Keratinocyte (primary cell): Measurements from ENCODE around the gene WNT9A. TPM values are rescaled to one million over a fixed set of nuclear protein-coding genes. Genes with fewer than 3 reads are reported as not detected.

Experiments
- DNase-seq: peaks from one replicate; pipeline ENCODE4 v3.0.0-alpha.2; 2011; ENCODE audit warnings: low read depth, missing footprints, low spot score
- FAIRE-seq: peaks from 2 replicates; lab custom pipeline; 2011; peaks lifted over from hg19 to GRCh38; lab: Jason Lieb, UNC
- H2AFZ ChIP-seq: 2 replicates; pipeline ENCODE4 v1.6.0; 2012; ENCODE audit warnings: low read length, control low read depth, inconsistent platforms; ENCODE audit not compliant: control insufficient read depth
- H3K27ac ChIP-seq: 2 replicates; pipeline ENCODE4 v1.5.1; 2011; ENCODE audit warnings: low read length; ENCODE audit not compliant: control insufficient read depth, insufficient read depth
- H3K27me3 ChIP-seq: 3 replicates; pipeline ENCODE4 v1.6.0; 2011; ENCODE audit warnings: low read length; ENCODE audit not compliant: control insufficient read depth, insufficient read depth; ENCODE audit errors: extremely low read depth
- H3K36me3 ChIP-seq, 2 experiments: 2 replicates in 1 of 2; 3 replicates in 1 of 2; pipeline ENCODE4 v1.5.1; 2011; ENCODE audit warnings: low read length in 2 of 2, mild to moderate bottlenecking in 1 of 2; ENCODE audit not compliant: control insufficient read depth in 2 of 2, insufficient read depth in 2 of 2; ENCODE audit errors: extremely low read depth in 1 of 2
- H3K4me1 ChIP-seq: 3 replicates; pipeline ENCODE4 v1.5.1; 2011; ENCODE audit warnings: low read length; ENCODE audit not compliant: control insufficient read depth, insufficient read depth; ENCODE audit errors: extremely low read depth
- H3K4me2 ChIP-seq: 3 replicates; pipeline ENCODE4 v1.6.0; 2011; ENCODE audit warnings: low read depth, low read length; ENCODE audit not compliant: control insufficient read depth, insufficient read depth; ENCODE audit errors: extremely low read depth
- H3K4me3 ChIP-seq, 3 experiments: fragments of 200-600 bp in 1 of 3; sonication (generic) in 1 of 3; 2 replicates in 2 of 3; 3 replicates in 1 of 3; pipeline ENCODE4 v1.5.1; 2011 to 2016; ENCODE audit warnings: low read length in 3 of 3, mild to moderate bottlenecking in 3 of 3, control low read depth in 2 of 3, inconsistent platforms in 1 of 3, low read depth in 1 of 3, mixed read lengths in 1 of 3, mixed run types in 1 of 3, moderate library complexity in 1 of 3; ENCODE audit not compliant: control insufficient read depth in 2 of 3, insufficient read depth in 2 of 3; ENCODE audit errors: extremely low read depth in 1 of 3
- H3K79me2 ChIP-seq: 2 replicates; pipeline ENCODE4 v1.6.0; 2012; ENCODE audit warnings: low read length; ENCODE audit not compliant: control insufficient read depth, insufficient read depth
- H3K9ac ChIP-seq: 3 replicates; pipeline ENCODE4 v1.6.0; 2011; ENCODE audit warnings: low read length; ENCODE audit not compliant: control insufficient read depth, insufficient read depth; ENCODE audit errors: extremely low read depth
- H3K9me1 ChIP-seq: 3 replicates; pipeline ENCODE4 v1.6.0; 2011; ENCODE audit warnings: low read length; ENCODE audit not compliant: control insufficient read depth, insufficient read depth; ENCODE audit errors: extremely low read depth
- H3K9me3 ChIP-seq: 2 replicates; pipeline ENCODE4 v1.5.1; 2012; ENCODE audit warnings: low read depth, low read length; ENCODE audit not compliant: control insufficient read depth
- H4K20me1 ChIP-seq: 3 replicates; pipeline ENCODE4 v1.6.0; 2011; ENCODE audit warnings: low read length; ENCODE audit not compliant: control insufficient read depth, insufficient read depth; ENCODE audit errors: extremely low read depth
- EZH2 ChIP-seq: IDR thresholded peaks from one replicate; pipeline ENCODE4 v1.6.1; 2012; ENCODE audit warnings: inconsistent platforms, mild to moderate bottlenecking, low read length, moderate library complexity
- dilution Hi-C: fragments of 300-500 bp; cut with MboI; formaldehyde crosslinking; loops from one replicate; pipeline ENCODE4 v1.7.0; 2020; ENCODE audit warnings: low sequenced_read_pairs; ENCODE audit not compliant: extremely low pct_ligation_motif_present
- polyA plus RNA-seq, 5 experiments: library from polyadenylated mRNA; depleted of rRNA in 3 of 5; stranded (reverse) in 3 of 5; stranded (forward) in 1 of 5; unstranded in 1 of 5; fragments of >200 nt; gene quantifications; 1 replicate in 1 of 5; 2 replicates in 3 of 5; 3 replicates in 1 of 5; pipeline versions ENCODE4 v1.2.1 to v1.2.3, GENCODE V29; 2011 to 2012; ENCODE audit warnings: missing spikeins in 2 of 5, low read depth in 1 of 5, low replicate concordance in 1 of 5
- TF ChIP-seq, protein P1 (sequence below), 3 experiments: IDR thresholded peaks in 1 of 3; conservative IDR thresholded peaks in 1 of 3; optimal IDR thresholded peaks in 1 of 3; 2 replicates in 2 of 3; 3 replicates in 1 of 3; pipeline versions ENCODE3 to v1.5.1; 2011; ENCODE audit warnings: low read length in 3 of 3, mild to moderate bottlenecking in 3 of 3, moderate library complexity in 2 of 3, control low read depth in 1 of 3, inconsistent platforms in 1 of 3; ENCODE audit not compliant: insufficient read depth in 2 of 3; ENCODE audit errors: extremely low read depth in 1 of 3

WNT9A gene
- polyA plus RNA-seq, 1 donor (not counting 4 experiments of a cell fraction or from before 2014, with no cell fraction given) = 1.7 TPM

DNA sequence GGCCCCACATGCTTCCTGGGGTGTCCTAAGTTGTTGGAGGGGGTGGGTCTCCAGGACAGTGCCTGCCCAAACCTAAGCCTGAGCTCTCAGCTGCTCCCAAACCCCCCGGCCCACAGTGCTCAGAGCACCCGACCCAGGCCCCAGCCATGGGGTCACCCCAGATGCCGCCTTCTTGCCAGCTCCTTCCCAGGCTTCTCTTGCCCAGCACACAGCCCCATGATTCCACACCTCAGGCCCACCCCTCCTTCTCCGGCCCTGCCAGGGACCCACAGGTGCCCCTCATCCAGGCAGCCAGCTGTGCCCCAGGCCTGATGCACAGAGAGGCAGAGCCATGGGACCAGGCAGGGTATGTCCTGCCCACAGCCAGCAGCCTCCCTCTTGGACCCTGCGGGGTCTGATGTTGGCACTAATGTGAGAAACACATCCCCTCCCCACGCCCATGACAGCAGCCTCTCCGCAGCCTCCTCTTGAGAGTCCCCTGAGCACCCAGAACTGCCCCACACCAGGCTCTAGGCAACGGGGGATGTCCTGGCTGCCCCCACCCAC lies 4.9 kb downstream of the WNT9A start:
- Histone ChIP-seq H3K9me3 (no peaks in the 10 kb centered on the region), H3K9ac (no peak overlapping the region), H3K4me1 (peaks cover 15% of the 10 kb centered on the region), H3K79me2 (peaks cover 11% of the 10 kb centered on the region), H3K36me3 (no peaks in the 10 kb centered on the region), H3K27me3 (no peaks in the 10 kb centered on the region), H4K20me1 (peaks cover 3% of the 10 kb centered on the region), H3K4me3 (no peak overlapping the region), H3K27ac (no peak overlapping the region), H3K4me2 (no peak overlapping the region), H2AFZ (no peak overlapping the region), H3K9me1 (no peaks in the 10 kb centered on the region)
- no peak for TF ChIP-seq EZH2
- TF ChIP-seq, protein P1, sequence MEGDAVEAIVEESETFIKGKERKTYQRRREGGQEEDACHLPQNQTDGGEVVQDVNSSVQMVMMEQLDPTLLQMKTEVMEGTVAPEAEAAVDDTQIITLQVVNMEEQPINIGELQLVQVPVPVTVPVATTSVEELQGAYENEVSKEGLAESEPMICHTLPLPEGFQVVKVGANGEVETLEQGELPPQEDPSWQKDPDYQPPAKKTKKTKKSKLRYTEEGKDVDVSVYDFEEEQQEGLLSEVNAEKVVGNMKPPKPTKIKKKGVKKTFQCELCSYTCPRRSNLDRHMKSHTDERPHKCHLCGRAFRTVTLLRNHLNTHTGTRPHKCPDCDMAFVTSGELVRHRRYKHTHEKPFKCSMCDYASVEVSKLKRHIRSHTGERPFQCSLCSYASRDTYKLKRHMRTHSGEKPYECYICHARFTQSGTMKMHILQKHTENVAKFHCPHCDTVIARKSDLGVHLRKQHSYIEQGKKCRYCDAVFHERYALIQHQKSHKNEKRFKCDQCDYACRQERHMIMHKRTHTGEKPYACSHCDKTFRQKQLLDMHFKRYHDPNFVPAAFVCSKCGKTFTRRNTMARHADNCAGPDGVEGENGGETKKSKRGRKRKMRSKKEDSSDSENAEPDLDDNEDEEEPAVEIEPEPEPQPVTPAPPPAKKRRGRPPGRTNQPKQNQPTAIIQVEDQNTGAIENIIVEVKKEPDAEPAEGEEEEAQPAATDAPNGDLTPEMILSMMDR (optimal IDR thresholded peaks at IDR 0.05 in 1 of 3, IDR thresholded peaks at IDR 0.05 in 1 of 3, conservative IDR thresholded peaks at IDR 0.05 in 1 of 3; ENCODE audit: extremely low read depth in 1 of 3, insufficient read depth in 2 of 3, low read length in 3 of 3) = no peak
- dilution Hi-C loops = no loop called here
- DNase-seq (no peak), FAIRE-seq (no peak)

DNA sequence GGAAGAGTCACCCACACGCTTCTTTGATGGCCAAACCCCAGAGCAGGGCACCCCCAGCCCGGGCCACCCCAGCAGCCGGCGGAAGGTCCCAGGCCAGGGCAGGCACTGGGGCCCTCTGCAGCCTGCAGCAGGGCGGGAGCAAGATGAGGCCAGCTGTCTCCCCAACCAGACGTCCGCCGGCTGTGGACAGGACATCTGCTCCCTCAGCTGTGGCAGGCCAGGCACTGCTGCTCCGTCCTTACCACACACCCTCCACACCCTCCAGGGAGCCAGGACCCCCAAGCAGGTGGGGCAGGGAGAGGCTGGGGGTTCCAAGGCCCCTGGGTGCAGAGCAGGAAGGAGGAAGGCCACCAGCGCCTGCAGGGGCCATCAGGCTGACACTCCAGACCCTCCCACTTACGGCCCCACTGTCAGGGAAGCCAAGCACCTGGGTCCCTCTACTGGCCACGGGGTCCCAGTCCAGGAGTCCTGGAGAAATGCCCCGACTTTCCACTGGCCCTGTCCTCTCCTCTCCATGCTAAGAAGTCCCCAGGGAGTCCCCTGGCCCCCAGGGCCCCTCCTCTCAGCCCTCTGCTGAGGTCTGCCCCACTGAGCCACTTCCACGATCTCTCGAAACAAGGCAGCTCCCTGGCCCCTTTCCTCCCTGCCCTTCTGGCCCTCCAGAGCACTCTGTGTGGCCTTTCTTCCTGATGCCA lies 5.6 kb downstream of the WNT9A start:
- no peak overlapping the region for H3K4me3 ChIP-seq
- H3K4me2 ChIP-seq = no peak overlapping the region
- DNase-seq (no peak), FAIRE-seq (no peak)
- H3K9me3 ChIP-seq = no peaks in the 10 kb centered on the region
- no peaks in the 10 kb centered on the region for H3K27me3 ChIP-seq
- H3K79me2 ChIP-seq = peaks cover 11% of the 10 kb centered on the region
- H3K4me1 ChIP-seq = peaks cover 13% of the 10 kb centered on the region
- no peak for TF ChIP-seq EZH2
- TF ChIP-seq, protein P1 (optimal IDR thresholded peaks at IDR 0.05 in 1 of 3, IDR thresholded peaks at IDR 0.05 in 1 of 3, conservative IDR thresholded peaks at IDR 0.05 in 1 of 3; ENCODE audit: extremely low read depth in 1 of 3, insufficient read depth in 2 of 3, low read length in 3 of 3) = no peak
- H3K36me3 ChIP-seq = no peaks in the 10 kb centered on the region
- no peak overlapping the region for H3K9ac ChIP-seq
- H4K20me1 ChIP-seq = peaks cover 3% of the 10 kb centered on the region
- dilution Hi-C loops = no loop called here
- H2AFZ ChIP-seq = no peak overlapping the region
- no peak overlapping the region for H3K27ac ChIP-seq
- no peaks in the 10 kb centered on the region for H3K9me1 ChIP-seq
